IMR-90 (cell line): ENCODE results near the gene ADGRD2. TPM values are rescaled to one million over a fixed set of nuclear protein-coding genes. Genes with fewer than 3 reads are reported as not detected.

Experiments used
- ATAC-seq: fragments of 200-7000 bp; cut with Tn5 transposase; 2 replicates; pipeline ENCODE4 v1.9.1; 2020; ENCODE audit warnings: low read depth, mild to moderate bottlenecking, moderate library complexity
- BruUV-seq: library from RNA; stranded (reverse); fragments of 400-500 nt; replicated peaks from 2 replicates; lab custom pipeline; 2021; lab: Mats Ljungman, UMichigan
- CTCF ChIA-PET: fragments of 300-600 bp; formaldehyde crosslinking; extraction: SDS; loops from one replicate; lab custom pipeline; 2021; ENCODE audit warnings: antibody characterized with exemption; lab: Yijun Ruan, JAX
- POLR2A ChIA-PET: fragments of 300-600 bp; sonication (Branson Sonifier 250); formaldehyde crosslinking; loops from one replicate; lab custom pipeline; 2022; ENCODE audit warnings: antibody characterized with exemption; ENCODE audit not compliant: unreplicated experiment; lab: Charles Lee
- DNase-seq: peaks from one replicate; pipeline ENCODE4 v3.0.0; 2013
- H2AFZ ChIP-seq: replicated peaks from 2 replicates; pipeline ENCODE3; 2013; ENCODE audit warnings: low read length, mild to moderate bottlenecking; ENCODE audit not compliant: poor library complexity
- H2AK5ac ChIP-seq: 2 replicates; pipeline ENCODE4 v1.6.1; 2013; ENCODE audit warnings: low read depth, low read length, inconsistent platforms
- H2AK9ac ChIP-seq: replicated peaks from 2 replicates; pipeline ENCODE3; 2013; ENCODE audit warnings: mild to moderate bottlenecking, low read depth, low read length, moderate library complexity; ENCODE audit not compliant: poor library complexity
- H2BK120ac ChIP-seq: 2 replicates; pipeline ENCODE4 v1.6.1; 2013; ENCODE audit warnings: low read depth, low read length, inconsistent platforms
- H2BK15ac ChIP-seq: 3 replicates; pipeline ENCODE4 v1.6.1; 2013; ENCODE audit warnings: low read depth, low read length, inconsistent platforms
- H2BK20ac ChIP-seq: 2 replicates; pipeline ENCODE4 v1.6.1; 2013; ENCODE audit warnings: low read depth, mild to moderate bottlenecking, inconsistent platforms, low read length, moderate library complexity
- H2BK5ac ChIP-seq: 2 replicates; pipeline ENCODE4 v1.6.1; 2013; ENCODE audit warnings: mild to moderate bottlenecking, low read depth, low read length, inconsistent platforms; ENCODE audit not compliant: poor library complexity, severe bottlenecking
- H3K14ac ChIP-seq: replicated peaks from 2 replicates; pipeline ENCODE4 v1.6.1; 2013; ENCODE audit warnings: low read depth, low read length, inconsistent platforms
- H3K18ac ChIP-seq: 2 replicates; pipeline ENCODE4 v1.6.1; 2013; ENCODE audit warnings: low read depth, low read length, control low read depth
- H3K23ac ChIP-seq: 2 replicates; pipeline ENCODE4 v1.6.1; 2013; ENCODE audit warnings: low read depth, low read length, inconsistent platforms
- H3K27ac ChIP-seq: 2 replicates; pipeline ENCODE4 v1.5.1; 2013; ENCODE audit warnings: mild to moderate bottlenecking, control low read depth, low read length; ENCODE audit not compliant: insufficient read depth
- H3K27me3 ChIP-seq: 2 replicates; pipeline ENCODE4 v1.6.1; 2013; ENCODE audit warnings: low read length; ENCODE audit not compliant: control insufficient read depth, insufficient read depth
- H3K36me3 ChIP-seq: 2 replicates; pipeline ENCODE4 v1.6.1; 2013; ENCODE audit warnings: low read length, mixed read lengths; ENCODE audit not compliant: control insufficient read depth, insufficient read depth
- H3K4ac ChIP-seq: 2 replicates; pipeline ENCODE4 v1.6.1; 2013; ENCODE audit warnings: low read depth, low read length, inconsistent platforms
- H3K4me1 ChIP-seq: 2 replicates; pipeline ENCODE4 v1.6.1; 2013; ENCODE audit warnings: low read length, mixed read lengths; ENCODE audit not compliant: control insufficient read depth, insufficient read depth
- H3K4me2 ChIP-seq: 2 replicates; pipeline ENCODE4 v1.6.1; 2013; ENCODE audit warnings: low read depth, mild to moderate bottlenecking, control low read depth, low read length, moderate library complexity
- H3K4me3 ChIP-seq: 2 replicates; pipeline ENCODE4 v1.5.1; 2013; ENCODE audit warnings: low read depth, mild to moderate bottlenecking, control low read depth, low read length, moderate library complexity; ENCODE audit not compliant: insufficient read depth
- H3K56ac ChIP-seq: 2 replicates; pipeline ENCODE4 v1.6.1; 2013; ENCODE audit warnings: low read length, inconsistent platforms; ENCODE audit not compliant: insufficient read depth; ENCODE audit errors: extremely low read depth
- H3K79me1 ChIP-seq, 2 experiments: 2 replicates each; pipeline ENCODE4 v1.6.1; 2013; ENCODE audit warnings: low read length in 2 of 2, inconsistent platforms in 1 of 2, low read depth in 1 of 2
- H3K9ac ChIP-seq: 2 replicates; pipeline ENCODE4 v1.6.1; 2013; ENCODE audit warnings: low read depth, low read length, control low read depth
- H3K9me1 ChIP-seq: 2 replicates; pipeline ENCODE4 v1.6.1; 2013; ENCODE audit warnings: low read length, inconsistent platforms; ENCODE audit not compliant: insufficient read depth
- H3K9me3 ChIP-seq: 2 replicates; pipeline ENCODE4 v1.6.1; 2013; ENCODE audit warnings: low read length; ENCODE audit not compliant: control insufficient read depth, insufficient read depth
- H4K20me1 ChIP-seq: 2 replicates; pipeline ENCODE4 v1.6.1; 2013; ENCODE audit warnings: low read length, inconsistent platforms; ENCODE audit not compliant: insufficient read depth
- H4K5ac ChIP-seq: 2 replicates; pipeline ENCODE4 v1.6.1; 2013; ENCODE audit warnings: mild to moderate bottlenecking, low read depth, low read length, control low read depth
- H4K8ac ChIP-seq, 2 experiments: 2 replicates each; pipeline ENCODE4 v1.6.1; 2013; ENCODE audit warnings: low read depth in 2 of 2, low read length in 2 of 2, control low read depth in 1 of 2, inconsistent platforms in 1 of 2
- H4K91ac ChIP-seq: 2 replicates; pipeline ENCODE4 v1.6.1; 2013; ENCODE audit warnings: low read depth, low read length, inconsistent platforms; ENCODE audit not compliant: insufficient read depth
- BHLHE40 ChIP-seq: fragments of 150-350 bp; IDR thresholded peaks from 2 replicates; pipeline ENCODE4 v1.6.1; 2016; ENCODE audit warnings: mild to moderate bottlenecking, low read depth, low read length
- CEBPB ChIP-seq: IDR thresholded peaks from 2 replicates; pipeline ENCODE4 v1.6.1; 2012; ENCODE audit warnings: low read depth, low read length, improper control_type of control experiment
- CHD1 ChIP-seq: IDR thresholded peaks from 2 replicates; pipeline ENCODE4 v1.6.1; 2012; ENCODE audit warnings: low read depth, low read length, improper control_type of control experiment
- CTCF ChIP-seq: conservative IDR thresholded peaks from 2 replicates; pipeline ENCODE4 v1.5.1; 2012; ENCODE audit warnings: mild to moderate bottlenecking, low read depth, low read length, improper control_type of control experiment
- ELK1 ChIP-seq: fragments of 150-350 bp; IDR thresholded peaks from 2 replicates; pipeline ENCODE4 v1.6.1; 2016; ENCODE audit warnings: low read depth, mild to moderate bottlenecking, low read length, moderate library complexity, borderline replicate concordance
- FOS ChIP-seq: fragments of 150-350 bp; IDR thresholded peaks from 2 replicates; pipeline ENCODE4 v1.6.1; 2016; ENCODE audit warnings: low read depth, low read length
- MAFK ChIP-seq: IDR thresholded peaks from 2 replicates; pipeline ENCODE4 v1.6.1; 2012; ENCODE audit warnings: low read depth, low read length, improper control_type of control experiment
- MAZ ChIP-seq: IDR thresholded peaks from 2 replicates; pipeline ENCODE4 v1.6.1; 2012; ENCODE audit warnings: low read depth, mild to moderate bottlenecking, low read length, improper control_type of control experiment, moderate library complexity, borderline replicate concordance
- MXI1 ChIP-seq: IDR thresholded peaks from 2 replicates; pipeline ENCODE4 v1.6.1; 2012; ENCODE audit warnings: low read depth, mild to moderate bottlenecking, low read length, moderate library complexity, borderline replicate concordance
- NFE2L2 ChIP-seq: fragments of 150-350 bp; IDR thresholded peaks from 2 replicates; pipeline ENCODE4 v1.6.1; 2016; ENCODE audit warnings: low read depth, mild to moderate bottlenecking, low read length
- POLR2A ChIP-seq: IDR thresholded peaks from 2 replicates; pipeline ENCODE4 v1.6.1; 2012; ENCODE audit warnings: mild to moderate bottlenecking, low read depth, low read length
- RAD21 ChIP-seq: IDR thresholded peaks from 2 replicates; pipeline ENCODE4 v1.6.1; 2012; ENCODE audit warnings: low read length, improper control_type of control experiment
- RCOR1 ChIP-seq: IDR thresholded peaks from 2 replicates; pipeline ENCODE4 v1.6.1; 2012; ENCODE audit warnings: mild to moderate bottlenecking, low read length, improper control_type of control experiment; ENCODE audit not compliant: insufficient replicate concordance
- RFX5 ChIP-seq: IDR thresholded peaks from 2 replicates; pipeline ENCODE4 v1.8.0; 2012; ENCODE audit warnings: low read depth, mild to moderate bottlenecking, low read length, moderate library complexity
- SMC3 ChIP-seq: fragments of 150-350 bp; IDR thresholded peaks from 2 replicates; pipeline ENCODE4 v1.6.1; 2016; ENCODE audit warnings: low read depth, mild to moderate bottlenecking, antibody characterized with exemption, low read length, moderate library complexity
- USF2 ChIP-seq: fragments of 150-350 bp; IDR thresholded peaks from 2 replicates; pipeline ENCODE4 v1.6.1; 2017; ENCODE audit warnings: mild to moderate bottlenecking, antibody characterized with exemption, low read length, low read depth
- WGBS, 2 experiments: methylation state at CpG; one replicate each; pipeline versions ENCODE4 v1.1.5 to v1.1.7; 2013; ENCODE audit warnings: missing lambda C conversion rate in 2 of 2; ENCODE audit not compliant: insufficient read length in 1 of 2; ENCODE audit errors: extremely low coverage in 2 of 2; 5-methylcytosine and 5-hydroxymethylcytosine counted together
- dilution Hi-C: fragments of 300-500 bp; cut with HindIII; formaldehyde crosslinking; loops from one replicate; pipeline ENCODE4 v1.14.3; 2018; ENCODE audit warnings: low sequenced_read_pairs; ENCODE audit not compliant: unreplicated experiment
- in situ Hi-C: fragments of 300-500 bp; cut with MboI; formaldehyde crosslinking; loops from 3 replicates; pipeline ENCODE4 v1.14.3; 2019; ENCODE audit warnings: low sequenced_read_pairs, inconsistent platforms, mixed read lengths
- intact Hi-C: fragments of 100-400 bp; cut with micrococcal nuclease; formaldehyde crosslinking; loops from 2 replicates; pipeline ENCODE4 v1.10.0; 2022
- polyA plus RNA-seq, 3 experiments: library from polyadenylated mRNA; depleted of rRNA; stranded (reverse); fragments of >200 nt; gene quantifications; 2 replicates each; pipeline ENCODE4 v1.2.3, GENCODE V29; 2012; ENCODE audit warnings: low replicate concordance in 1 of 3
- total RNA-seq: library from RNA; depleted of rRNA; stranded (reverse); fragments of >200 nt; gene quantifications from 2 replicates; pipeline ENCODE4 v1.2.3, GENCODE V29; 2012

Gene ADGRD2
- total and polyA plus RNA-seq, 2 of the 4 experiments (the other 2 are of a cell fraction), result not detected

GRCh38 chr9:124429530-124429867 lies 20.8 kb upstream of the ADGRD2 start:
- Histone ChIP-seq H3K23ac (no peak overlapping the region), H3K56ac (no peak overlapping the region), H3K14ac (no peak overlapping the region), H4K91ac (no peak overlapping the region), H2BK15ac (no peak overlapping the region), H3K18ac (no peak overlapping the region), H3K36me3 (no peaks in the 10 kb centered on the region), H2BK120ac (no peak overlapping the region), H4K8ac (no peak overlapping the region), H3K79me1 (no peaks in the 10 kb centered on the region), H3K4me3 (no peak overlapping the region), H3K4me1 (no peaks in the 10 kb centered on the region), H3K9ac (no peak overlapping the region), H3K27me3 (peaks cover 30% of the 10 kb centered on the region), H3K4ac (no peak overlapping the region), H3K9me1 (no peaks in the 10 kb centered on the region), H4K5ac (no peak overlapping the region), H2AFZ (no peak overlapping the region), H2BK5ac (no peak overlapping the region), H2BK20ac (no peak overlapping the region), H3K9me3 (no peaks in the 10 kb centered on the region), H2AK5ac (no peak overlapping the region), H4K20me1 (no peaks in the 10 kb centered on the region), H2AK9ac (no peak overlapping the region), H3K4me2 (no peak overlapping the region), H3K27ac (no peak overlapping the region)
- dilution Hi-C loops, result no loop called here
- no peak for TF ChIP-seq ELK1
- no peak for TF ChIP-seq CEBPB
- TF ChIP-seq MAZ, result no peak
- TF ChIP-seq MAFK, result no peak
- no peak for TF ChIP-seq CTCF
- no peak for TF ChIP-seq MXI1
- no peak for TF ChIP-seq BHLHE40
- no peak for TF ChIP-seq RCOR1
- TF ChIP-seq RFX5, result no peak
- no peak for TF ChIP-seq POLR2A
- no peak for TF ChIP-seq SMC3
- TF ChIP-seq RAD21, result no peak
- no peak for TF ChIP-seq FOS
- no peak for TF ChIP-seq NFE2L2
- no peak for TF ChIP-seq USF2
- no peak for TF ChIP-seq CHD1
- DNase-seq (no peak), ATAC-seq (no peak)
- ChIA-PET CTCF (no interaction called here), POLR2A (no interaction called here)
- in situ Hi-C loops, result no loop called here
- no TSS peak for BruUV-seq
- WGBS, 2 experiments, result 69% methylated on average over 2 of the region's 4 CpGs; no CpG with 5 or more reads in 1 of the 2 experiments
- intact Hi-C loops, result no loop called here
